Activated naive CD8-positive, alpha-beta T cell treated with anti-CD3 and anti-CD28 coated beads, Interleukin-2, amount 50 U/mL, for 24 hours (primary cell): ENCODE results near the gene UNC93A.
"Not testable (repeated sequence)": the region's sequence is repeated elsewhere in the genome, so short reads cannot be mapped to it uniquely, and the experiment has no call there.

Experiments used
- ATAC-seq: fragments of 150-1000 bp; cut with Tn5 transposase; one replicate; pipeline ENCODE4 v1.10.0; 2021
- DNase-seq: peaks from one replicate; pipeline ENCODE4 v3.0.0; 2021
- H3K27ac Mint-ChIP-seq: one replicate; pipeline ENCODE4 v1.8.0; 2021; ENCODE audit warnings: mild to moderate bottlenecking, mixed read lengths
- H3K27me3 Mint-ChIP-seq: one replicate; pipeline ENCODE4 v1.8.0; 2021; ENCODE audit warnings: mixed read lengths
- H3K36me3 Mint-ChIP-seq: one replicate; pipeline ENCODE4 v1.8.0; 2021; ENCODE audit warnings: low read depth, mixed read lengths
- H3K4me1 Mint-ChIP-seq: one replicate; pipeline ENCODE4 v1.8.0; 2021; ENCODE audit warnings: mixed read lengths
- H3K4me3 Mint-ChIP-seq: one replicate; pipeline ENCODE4 v1.8.0; 2021; ENCODE audit warnings: mild to moderate bottlenecking, moderate library complexity, mixed read lengths
- H3K9me3 Mint-ChIP-seq: one replicate; pipeline ENCODE4 v1.8.0; 2021; ENCODE audit warnings: mixed read lengths

Gene UNC93A

GRCh38 chr6:167307342-167307955 lies 16.3 kb downstream of the UNC93A start:
- H3K27me3 Mint-ChIP-seq, result peaks cover 2% of the 10 kb centered on the region
- ATAC-seq (no peak), DNase-seq (no peak)
- H3K9me3 Mint-ChIP-seq, result no peaks in the 10 kb centered on the region
- H3K36me3 Mint-ChIP-seq, result no peaks in the 10 kb centered on the region
- H3K4me1 Mint-ChIP-seq, result no peaks in the 10 kb centered on the region
- H3K4me3 Mint-ChIP-seq, result no peak overlapping the region
- no peak overlapping the region for H3K27ac Mint-ChIP-seq

DNA sequence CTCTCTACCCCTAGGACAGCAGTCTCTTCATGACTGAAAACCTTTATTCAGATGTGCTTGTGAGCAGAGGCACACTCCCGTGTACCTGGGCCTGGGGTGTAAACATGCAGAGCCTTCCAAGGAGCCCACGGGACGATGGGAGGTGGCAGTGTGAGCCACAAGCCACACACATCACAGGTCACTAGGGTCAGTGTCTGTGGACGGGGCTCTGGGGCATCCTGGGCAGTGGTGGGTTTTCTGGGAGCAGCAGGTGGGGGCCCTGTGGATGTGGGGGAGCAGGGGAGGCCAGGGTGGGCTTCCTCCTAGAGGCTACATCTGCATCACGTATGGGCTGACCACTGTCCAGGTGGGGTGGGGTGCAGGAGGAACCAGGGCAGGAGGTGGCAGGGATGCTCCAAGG lies 17.1 kb downstream of the UNC93A start:
- Mint-ChIP-seq H3K9me3 (no peaks in the 10 kb centered on the region), H3K4me1 (no peaks in the 10 kb centered on the region), H3K27me3 (peaks cover 2% of the 10 kb centered on the region), H3K36me3 (no peaks in the 10 kb centered on the region), H3K27ac (no peak overlapping the region), H3K4me3 (no peak overlapping the region)
- ATAC-seq (no peak), DNase-seq (no peak)

DNA sequence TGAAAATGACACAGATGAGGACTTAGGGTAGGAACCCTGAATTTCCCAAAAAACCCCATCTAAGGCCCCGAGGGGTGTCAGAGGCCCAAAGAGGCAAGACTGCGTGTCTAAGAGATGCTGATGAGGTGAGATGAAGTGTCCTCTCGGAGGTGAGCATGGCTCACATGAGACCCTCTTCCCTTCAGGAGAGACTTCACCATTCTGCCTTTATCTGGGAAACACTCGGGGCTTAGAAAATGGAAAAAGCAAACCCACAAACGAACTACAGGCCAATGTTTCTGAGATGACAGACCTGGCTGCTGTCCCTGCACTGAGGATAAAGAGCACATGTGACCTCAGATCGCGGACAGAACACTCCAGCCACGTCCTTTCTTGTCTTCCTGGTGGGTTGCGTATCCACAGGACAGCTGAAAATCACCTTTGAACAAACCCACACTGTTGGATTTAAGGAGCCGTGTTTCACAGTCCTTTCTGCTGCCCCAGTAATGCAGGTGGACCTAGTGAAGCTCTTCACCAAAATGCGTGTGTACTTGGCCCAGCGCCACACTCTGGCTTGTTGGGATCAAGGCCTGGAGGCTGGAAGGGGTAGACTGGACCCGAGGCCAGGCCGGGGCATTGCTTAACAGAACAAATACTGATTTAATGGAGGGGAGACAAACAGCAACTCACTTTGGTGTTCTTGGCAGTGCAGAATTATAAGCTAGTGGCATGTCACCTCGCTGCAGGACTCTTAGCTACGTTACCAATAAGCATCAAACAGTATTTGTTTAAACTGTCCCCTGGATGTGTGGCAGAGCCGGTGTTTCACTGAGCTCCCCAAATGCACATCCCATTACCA lies 18.5 kb downstream of the UNC93A start:
- H3K27me3 Mint-ChIP-seq, ATAC-seq, H3K4me3 Mint-ChIP-seq: not testable (repeated sequence)

GRCh38 chr6:167311286-167311685 lies 20.2 kb downstream of the UNC93A start:
- Mint-ChIP-seq H3K4me3 (no peak overlapping the region), H3K27ac (no peak overlapping the region), H3K9me3 (no peaks in the 10 kb centered on the region), H3K27me3 (no peaks in the 10 kb centered on the region), H3K4me1 (no peaks in the 10 kb centered on the region), H3K36me3 (no peaks in the 10 kb centered on the region)
- no peak for DNase-seq
- ATAC-seq, result no peak

More for the DNA sequence above, 18.5 kb downstream of the UNC93A start:
- H3K27ac Mint-ChIP-seq, DNase-seq, H3K36me3 Mint-ChIP-seq, H3K4me1 Mint-ChIP-seq, H3K9me3 Mint-ChIP-seq: not testable (repeated sequence)

DNA sequence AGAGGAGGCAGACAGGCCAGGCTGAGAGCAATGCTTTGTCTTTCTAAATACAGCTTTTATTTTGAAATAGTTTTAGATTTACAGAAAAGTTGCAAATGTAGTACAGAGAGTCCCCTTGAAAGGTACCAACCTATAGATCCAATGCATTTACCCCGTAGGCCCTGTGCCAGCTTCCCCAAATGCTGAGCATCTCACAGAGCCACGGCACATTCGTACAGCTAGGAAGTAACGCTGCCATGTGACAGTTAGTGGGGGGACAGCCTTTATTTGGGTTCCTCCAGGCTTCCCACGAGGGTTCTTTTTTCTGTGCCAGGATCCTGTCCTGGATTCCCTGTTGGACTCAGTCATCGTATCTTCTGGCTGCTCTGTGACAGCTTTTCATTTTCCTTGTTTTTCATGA lies 20.6 kb downstream of the UNC93A start:
- H3K27ac Mint-ChIP-seq, H3K9me3 Mint-ChIP-seq, H3K36me3 Mint-ChIP-seq, H3K4me3 Mint-ChIP-seq, H3K27me3 Mint-ChIP-seq, DNase-seq, H3K4me1 Mint-ChIP-seq, ATAC-seq: not testable (repeated sequence)

- no peak for ATAC-seq
- Mint-ChIP-seq H3K36me3 (no peaks in the 10 kb centered on the region), H3K4me1 (no peaks in the 10 kb centered on the region), H3K4me3 (no peak overlapping the region), H3K27ac (no peak overlapping the region), H3K9me3 (no peaks in the 10 kb centered on the region), H3K27me3 (no peaks in the 10 kb centered on the region)
- no peak for DNase-seq
These were observed 23.2 kb downstream of the UNC93A start for GRCh38 chr6:167314180-167314821.

DNA sequence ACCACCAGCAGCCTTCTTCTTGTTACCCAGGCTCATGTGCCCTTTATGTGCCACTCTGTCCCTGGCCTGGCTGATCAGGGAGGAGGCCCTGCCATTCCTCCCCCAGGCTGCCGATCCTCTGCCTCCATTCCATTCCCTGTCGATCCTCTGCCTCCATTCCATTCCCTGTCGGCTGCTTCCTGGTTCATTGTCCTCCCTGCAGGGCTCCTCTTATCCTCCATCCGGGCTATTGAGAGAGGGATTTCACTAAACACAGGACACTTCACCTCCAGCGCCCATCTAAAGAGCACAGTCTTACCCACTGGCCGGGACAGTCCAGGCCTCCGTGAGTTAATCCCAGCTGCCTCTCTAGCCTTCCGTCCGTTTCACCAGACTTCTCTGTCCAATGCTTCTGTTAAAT lies 26.1 kb downstream of the UNC93A start:
- Mint-ChIP-seq H3K36me3 (no peaks in the 10 kb centered on the region), H3K4me3 (no peak overlapping the region), H3K27ac (no peak overlapping the region), H3K4me1 (no peaks in the 10 kb centered on the region), H3K27me3 (no peaks in the 10 kb centered on the region), H3K9me3 (no peaks in the 10 kb centered on the region)
- ATAC-seq (no peak), DNase-seq (no peak)

- H3K4me1 Mint-ChIP-seq, H3K27ac Mint-ChIP-seq, H3K27me3 Mint-ChIP-seq, H3K4me3 Mint-ChIP-seq, H3K36me3 Mint-ChIP-seq, ATAC-seq, H3K9me3 Mint-ChIP-seq, DNase-seq: not testable (repeated sequence)
These were observed 27.2 kb downstream of the UNC93A start for GRCh38 chr6:167318354-167318753.

- H3K27ac Mint-ChIP-seq, ATAC-seq, H3K36me3 Mint-ChIP-seq, H3K27me3 Mint-ChIP-seq, H3K4me1 Mint-ChIP-seq, H3K9me3 Mint-ChIP-seq, DNase-seq, H3K4me3 Mint-ChIP-seq: not testable (repeated sequence)
These were observed 27.7 kb downstream of the UNC93A start for GRCh38 chr6:167318856-167319255.

DNA sequence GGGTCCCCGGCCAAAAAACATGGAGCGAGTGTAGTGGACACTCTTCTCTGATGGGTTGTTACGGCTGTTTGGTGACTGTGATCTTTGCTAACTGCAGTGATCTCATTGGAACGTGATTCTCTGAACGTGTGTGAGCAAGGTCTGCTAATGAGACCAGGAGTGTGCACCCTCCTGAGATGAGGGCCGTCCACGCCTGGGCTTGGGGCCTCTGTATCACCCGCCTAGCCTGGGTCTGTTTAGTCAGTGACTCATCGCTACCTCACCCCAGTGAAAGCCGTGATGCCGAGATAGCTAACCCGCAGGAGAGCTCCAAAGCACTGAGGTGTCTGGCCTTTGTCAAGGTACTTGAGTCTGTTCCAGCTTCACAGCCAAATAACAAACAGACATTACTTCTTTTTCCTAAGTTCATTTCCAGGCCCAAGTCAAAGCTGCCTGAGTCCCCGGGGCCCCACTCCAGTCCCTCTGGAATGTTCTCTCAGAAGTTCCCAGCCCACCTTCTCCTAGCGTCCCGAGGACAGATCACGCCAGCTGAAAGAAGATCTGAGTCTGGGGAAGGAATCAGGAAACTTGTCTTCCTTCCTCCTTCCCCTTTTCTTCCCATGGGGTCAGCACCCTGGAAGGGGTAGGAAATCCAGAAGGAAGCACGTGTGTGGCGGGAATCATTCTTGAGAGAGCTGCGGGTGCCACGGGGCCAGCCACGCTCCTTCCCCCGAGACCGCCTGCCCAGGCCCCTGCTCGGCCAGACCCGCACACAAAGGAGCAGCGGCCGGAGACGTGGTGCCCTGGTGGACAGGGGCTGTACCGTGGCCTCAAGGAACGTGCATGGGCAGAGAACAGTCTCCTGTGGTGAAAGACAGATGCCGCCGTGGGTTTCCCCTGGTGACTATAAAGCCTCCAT lies 29.0 kb downstream of the UNC93A start:
- not testable (repeated sequence) for H3K27me3 Mint-ChIP-seq, ATAC-seq, H3K4me1 Mint-ChIP-seq, H3K27ac Mint-ChIP-seq, DNase-seq, H3K36me3 Mint-ChIP-seq, H3K4me3 Mint-ChIP-seq, H3K9me3 Mint-ChIP-seq

GRCh38 chr6:167320754-167321056 lies 29.6 kb downstream of the UNC93A start:
- not testable (repeated sequence) for DNase-seq, ATAC-seq, H3K27me3 Mint-ChIP-seq, H3K27ac Mint-ChIP-seq, H3K9me3 Mint-ChIP-seq, H3K36me3 Mint-ChIP-seq, H3K4me3 Mint-ChIP-seq, H3K4me1 Mint-ChIP-seq

- not testable (repeated sequence) for H3K36me3 Mint-ChIP-seq, H3K27me3 Mint-ChIP-seq, H3K4me1 Mint-ChIP-seq, DNase-seq, ATAC-seq, H3K4me3 Mint-ChIP-seq, H3K9me3 Mint-ChIP-seq, H3K27ac Mint-ChIP-seq
These were observed 30.1 kb downstream of the UNC93A start for GRCh38 chr6:167321185-167321584.

GRCh38 chr6:167323111-167323510 lies 32.0 kb downstream of the UNC93A start:
- no peaks in the 10 kb centered on the region for H3K36me3 Mint-ChIP-seq
- no peaks in the 10 kb centered on the region for H3K4me1 Mint-ChIP-seq
- DNase-seq, result no peak
- no peaks in the 10 kb centered on the region for H3K9me3 Mint-ChIP-seq
- ATAC-seq, result no peak
- H3K4me3 Mint-ChIP-seq, result no peak overlapping the region
- no peaks in the 10 kb centered on the region for H3K27me3 Mint-ChIP-seq
- no peak overlapping the region for H3K27ac Mint-ChIP-seq

DNA sequence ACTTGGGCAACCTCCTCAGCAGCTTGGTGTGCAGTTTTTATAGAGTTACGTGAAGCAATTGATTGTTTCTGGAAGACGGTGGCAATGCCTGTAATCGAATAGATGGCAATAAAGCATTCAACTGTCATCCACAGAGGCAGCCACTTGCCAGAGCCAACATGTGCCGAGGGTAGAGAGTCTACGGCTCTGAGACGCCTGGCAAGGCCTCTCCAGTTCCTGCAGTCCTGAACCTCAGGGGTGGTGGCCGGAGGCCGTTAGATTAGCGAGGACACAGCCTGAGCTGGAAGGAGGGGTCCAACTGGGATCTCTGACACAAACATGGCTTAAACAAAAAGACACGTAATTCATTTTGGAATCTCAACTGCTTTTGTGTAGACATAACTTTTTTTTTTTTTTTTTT lies 33.0 kb downstream of the UNC93A start:
- no peaks in the 10 kb centered on the region for H3K9me3 Mint-ChIP-seq
- DNase-seq, result no peak
- H3K4me3 Mint-ChIP-seq, result no peak overlapping the region
- H3K36me3 Mint-ChIP-seq, result no peaks in the 10 kb centered on the region
- no peaks in the 10 kb centered on the region for H3K27me3 Mint-ChIP-seq
- no peak overlapping the region for H3K27ac Mint-ChIP-seq
- ATAC-seq, result no peak
- H3K4me1 Mint-ChIP-seq, result no peaks in the 10 kb centered on the region
